Measurements from ENCODE around the gene EREG. TPM values are rescaled to one million over a fixed set of nuclear protein-coding genes. Genes with fewer than 3 reads are reported as not detected.

The EREG gene
- total and polyA plus RNA-seq, 2 of the 8 experiments (the other 6 are each of a cell fraction or from before 2014, with no cell fraction given), result not detected

GRCh38 chr4:74431113-74431826, 66.3 kb downstream of the EREG start:
- Histone ChIP-seq H2BK20ac (ENCODE audit: low read length) (no peak overlapping the region), H3K18ac (ENCODE audit: extremely low read depth, low read length) (no peak overlapping the region), H2BK15ac (ENCODE audit: low read length) (no peak overlapping the region), H4K8ac (ENCODE audit: extremely low read depth, insufficient read depth, low read length) (no peak overlapping the region), H3K23ac (ENCODE audit: insufficient read length) (no peak overlapping the region), H3K27me3 (replicated peaks in 1 of 4; ENCODE audit: control insufficient read depth in 3 of 4, extremely low read depth in 1 of 4, insufficient read depth in 3 of 4, low read length in 3 of 4) (no peaks in the 10 kb centered on the region; a peak in 1 of 7 replicates), H3K79me1 (ENCODE audit: low read depth, low read length) (no peaks in the 10 kb centered on the region), H3K79me2 (ENCODE audit: control insufficient read depth in 1 of 2, insufficient read depth in 2 of 2, low read length in 2 of 2) (no peaks in the 10 kb centered on the region), H3K9ac (replicated peaks in 1 of 4; ENCODE audit: extremely low read depth in 1 of 4, low read depth in 3 of 4, low read length in 3 of 4) (no peak overlapping the region), H3K4ac (replicated peaks; ENCODE audit: insufficient read length, low read depth, low read length) (no peak overlapping the region), H4K20me1 (replicated peaks in 1 of 2; ENCODE audit: control insufficient read depth in 1 of 2, insufficient read depth in 2 of 2, low read length in 2 of 2) (no peaks in the 10 kb centered on the region), H4K5ac (ENCODE audit: insufficient read length, low read depth, low read length) (no peak overlapping the region), H3K4me1 (replicated peaks in 1 of 4; ENCODE audit: control insufficient read depth in 3 of 4, insufficient read depth in 4 of 4, low read length in 3 of 4) (no peaks in the 10 kb centered on the region), H3K27ac (ENCODE audit: low read depth, low read length) (no peak overlapping the region), H3K9me3 (ENCODE audit: insufficient read depth in 2 of 2, low read depth in 1 of 2, low read length in 1 of 2) (no peaks in the 10 kb centered on the region), H3K56ac (replicated peaks; ENCODE audit: insufficient read length, low read depth, low read length) (no peak overlapping the region), H3K4me2 (ENCODE audit: insufficient read depth in 1 of 2, low read depth in 2 of 2, low read length in 2 of 2) (no peak overlapping the region), H2BK5ac (ENCODE audit: low read depth, low read length) (no peak overlapping the region), H3K36me3 (ENCODE audit: control insufficient read depth in 2 of 4, insufficient read depth in 4 of 4, low read length in 3 of 4) (no peaks in the 10 kb centered on the region), H2AK5ac (ENCODE audit: low read depth, low read length) (no peak overlapping the region), H4K91ac (replicated peaks; ENCODE audit: insufficient read length, low read length) (no peak overlapping the region), H2BK12ac (ENCODE audit: low read depth, low read length) (no peak overlapping the region), H3K23me2 (ENCODE audit: low read depth, low read length) (no peaks in the 10 kb centered on the region), H3K4me3 (ENCODE audit: extremely low read depth in 1 of 4, insufficient read depth in 2 of 4, low read depth in 3 of 4, low read length in 4 of 4) (no peak overlapping the region), H2BK120ac (replicated peaks; ENCODE audit: low read depth, low read length) (no peak overlapping the region), H3K14ac (ENCODE audit: insufficient read length) (no peak overlapping the region), H2AFZ (ENCODE audit: low read length) (no peak overlapping the region)
- FAIRE-seq, result peak; percentile 36
- ChIA-PET POLR2A (ENCODE audit: partially characterized antibody) (no interaction called here), CTCF (ENCODE audit: partially characterized antibody) (no interaction called here)
- no peak for DNase-seq (ENCODE audit: low read depth in 1 of 2, low spot score in 2 of 2)
- WGBS, 2 experiments (ENCODE audit: extremely low coverage in 1 of 2, insufficient coverage in 1 of 2, insufficient read length in 1 of 2, insufficient replicate concordance in 2 of 2, low coverage in 1 of 2, low lambda C conversion rate in 2 of 2, missing lambda C conversion rate in 1 of 2), result 94 to 100% methylated on average over 1 to 11 of the region's 11 CpGs
- no peak for TF ChIP-seq SIN3A (conservative IDR thresholded peaks at IDR 0.05 in 1 of 2, IDR thresholded peaks at IDR 0.05 in 1 of 2; ENCODE audit: low read depth in 1 of 2, low read length in 2 of 2)
